IPS DF 4.7 (cell line): ENCODE results near the gene PTCH2.
A peak's percentile ranks its signal among the peaks of the same experiment; 100 is the strongest.
"Not testable (repeated sequence)": the region's sequence is repeated elsewhere in the genome, so short reads cannot be mapped to it uniquely, and the experiment has no call there.

Experiments
- DNase-seq: peaks from one replicate; pipeline ENCODE4 v3.0.0-alpha.2; 2013; ENCODE audit warnings: low spot score; ENCODE audit errors: extremely low read depth

PTCH2 gene

DNA sequence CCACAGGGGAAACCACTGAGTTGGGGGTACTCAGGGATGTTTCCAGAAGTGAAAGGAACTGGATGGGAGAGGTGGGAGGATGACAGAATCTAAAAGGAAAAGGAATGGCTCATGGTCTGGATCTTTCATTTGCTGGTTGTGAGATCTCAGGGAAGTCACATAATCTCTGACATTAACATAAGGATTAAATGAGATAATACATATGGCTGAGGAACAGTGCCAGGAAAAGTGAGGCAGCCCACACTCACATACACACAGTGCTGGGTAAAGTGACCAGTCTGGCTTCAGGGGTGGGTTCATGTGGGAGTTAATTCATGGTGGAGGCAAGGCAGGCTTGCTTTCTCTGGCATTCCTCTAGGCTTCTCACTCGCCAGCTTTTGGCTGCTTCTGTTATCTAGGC, 3.9 kb upstream of the PTCH2 start:
- no peak for DNase-seq

DNA sequence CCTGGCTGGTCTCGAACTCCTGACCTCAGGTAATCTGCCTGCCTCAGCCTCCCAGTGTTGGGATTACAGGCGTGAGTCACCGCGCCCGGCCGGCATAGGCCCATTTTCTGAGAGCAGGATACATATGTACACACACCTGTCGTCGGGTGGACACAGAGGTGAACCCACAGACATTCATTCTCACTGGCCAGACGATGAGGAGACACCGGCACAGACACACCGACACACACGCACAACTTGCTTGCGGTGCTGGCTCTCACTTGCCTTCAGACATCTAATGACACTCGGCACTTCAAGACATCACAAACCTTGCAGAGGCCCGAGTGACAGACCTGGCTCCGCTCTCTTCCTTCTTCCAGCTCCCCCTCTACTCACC, 579 bp downstream of the PTCH2 start:
- no peak for DNase-seq

DNA sequence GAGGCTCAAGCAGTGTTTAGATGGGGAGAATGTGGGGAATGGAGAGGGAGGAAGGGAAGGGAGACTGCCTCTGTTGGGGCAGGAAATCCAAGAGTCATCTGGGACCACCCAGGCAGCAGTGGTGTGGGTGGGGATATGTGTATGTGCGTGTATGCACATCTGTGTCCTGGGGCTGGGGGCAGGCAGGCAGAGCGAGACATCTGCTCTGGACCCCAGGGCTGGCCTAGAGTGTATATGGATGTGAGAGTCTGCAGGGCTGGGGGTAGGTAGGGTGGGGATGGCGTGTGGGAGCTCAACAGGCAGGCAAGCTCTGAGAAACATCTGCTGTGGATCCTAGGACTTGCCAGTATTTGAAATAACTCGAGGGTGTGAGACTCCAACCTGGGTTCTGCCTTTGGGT, 3.5 kb downstream of the PTCH2 start:
- no peak for DNase-seq

DNA sequence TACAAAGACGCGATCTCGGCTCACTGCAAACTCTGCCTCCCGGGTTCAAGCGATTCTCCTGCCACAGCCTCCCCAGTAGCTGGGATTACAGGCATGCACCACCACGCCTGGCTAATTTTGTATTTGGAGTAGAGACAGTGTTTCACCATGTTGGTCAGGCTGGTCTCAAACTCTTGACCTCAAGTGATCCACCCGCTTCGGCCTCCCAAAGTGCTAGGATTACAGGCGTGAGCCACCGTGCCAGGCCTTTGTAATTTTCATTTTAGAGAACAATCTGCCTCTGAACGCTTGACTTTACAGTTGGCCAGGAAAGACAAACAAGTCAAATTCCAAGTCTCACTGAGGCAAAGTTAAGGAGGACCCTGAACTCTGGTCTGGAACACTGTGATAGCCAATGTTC, 4.8 kb downstream of the PTCH2 start:
- DNase-seq = not testable (repeated sequence)

DNA sequence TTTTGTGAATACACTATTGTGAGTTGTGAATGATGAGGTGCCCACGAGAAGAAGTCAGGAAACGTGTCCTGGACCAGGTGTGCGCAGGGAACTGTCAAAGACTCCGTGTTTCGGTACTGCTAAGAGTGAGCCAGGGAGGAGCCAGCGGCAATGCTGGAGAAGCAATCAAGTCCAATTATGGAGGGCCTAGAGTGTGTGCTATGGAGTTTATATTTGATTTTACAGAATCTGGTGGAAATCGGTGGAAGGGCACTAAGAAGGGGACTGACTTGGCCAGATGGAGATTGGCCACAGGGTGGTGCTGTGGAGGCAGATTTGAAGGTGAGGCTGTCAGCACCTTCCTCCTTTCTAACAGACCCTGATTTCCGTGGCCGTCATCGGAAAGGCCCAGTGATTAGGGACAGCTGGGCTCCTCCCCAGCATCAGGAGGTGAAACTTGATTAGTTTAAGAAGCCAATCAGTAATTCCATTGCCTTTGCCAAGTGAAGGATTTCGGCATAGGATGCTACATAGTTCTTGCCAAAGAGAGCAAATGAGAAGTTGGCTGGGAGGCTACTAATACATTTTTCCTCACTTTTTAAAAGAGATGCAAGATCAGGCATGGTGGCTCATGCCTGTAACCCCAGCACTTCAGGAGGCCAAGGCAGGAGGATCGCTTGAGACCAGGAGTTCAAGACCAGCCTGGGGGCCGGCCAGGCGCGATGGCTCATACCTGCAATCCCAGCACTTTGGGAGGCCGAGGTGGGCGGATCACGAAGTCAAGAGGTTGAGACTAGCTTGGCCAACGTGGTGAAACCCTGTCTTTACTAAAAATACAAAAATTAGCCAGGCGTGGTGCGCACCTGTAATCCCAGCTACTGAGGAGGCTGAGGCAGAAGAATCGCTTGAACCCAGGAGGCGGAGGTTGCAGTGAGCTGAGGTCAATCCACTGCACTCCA, 7.0 kb downstream of the PTCH2 start:
- peak; percentile 72 for DNase-seq

DNA sequence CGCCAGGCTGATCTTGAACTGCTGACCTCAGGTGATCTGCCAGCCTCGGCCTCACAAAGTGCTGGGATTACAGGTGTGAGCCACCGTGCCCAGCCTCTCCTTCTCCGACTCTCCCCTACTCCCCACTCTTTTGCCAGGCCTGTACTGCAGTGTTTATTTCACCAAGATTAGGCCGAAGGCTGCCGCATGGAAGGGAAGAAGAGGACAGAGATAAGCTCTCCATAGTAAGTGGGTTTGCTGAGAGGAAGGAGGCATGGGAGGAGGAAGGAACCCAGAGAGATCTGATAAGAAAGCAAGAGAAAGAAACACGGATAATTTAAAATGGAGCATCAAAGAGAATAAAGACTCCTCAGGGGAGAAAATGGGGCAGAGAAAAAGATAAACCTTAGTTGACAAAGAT, 8.7 kb downstream of the PTCH2 start:
- DNase-seq = no peak

DNA sequence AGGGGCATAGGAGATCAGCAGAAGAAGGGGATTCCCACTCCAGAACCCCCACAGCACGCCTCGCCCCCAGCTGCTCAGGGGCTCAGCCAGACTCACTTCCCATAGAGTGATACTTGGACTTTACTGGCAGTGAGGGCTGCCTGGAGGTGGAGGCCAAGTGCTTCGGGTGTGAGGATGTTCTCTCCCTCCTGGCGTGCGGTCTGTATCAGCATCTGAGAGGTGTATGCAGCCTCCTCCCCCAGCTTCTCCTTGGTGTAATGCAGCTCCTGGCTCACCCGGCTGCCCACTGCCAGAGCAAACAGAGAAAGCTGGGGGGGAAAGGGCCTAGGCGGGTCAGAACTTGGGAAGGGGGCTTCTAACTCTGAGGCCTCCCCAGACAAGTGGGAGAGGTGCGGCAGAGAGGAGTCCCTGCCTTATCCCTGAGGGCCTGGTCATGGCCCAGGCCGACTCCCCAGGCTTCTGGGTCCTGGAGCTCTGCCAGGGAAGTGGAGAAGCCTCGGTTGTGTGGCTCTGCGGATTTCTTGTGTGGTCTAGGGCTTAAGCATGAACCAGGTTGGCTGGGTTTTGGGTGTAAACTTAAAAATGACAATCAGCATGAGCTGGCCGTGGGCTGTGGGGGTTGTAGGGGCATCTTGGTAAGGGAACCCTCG, 10.9 kb downstream of the PTCH2 start:
- DNase-seq = no peak

DNA sequence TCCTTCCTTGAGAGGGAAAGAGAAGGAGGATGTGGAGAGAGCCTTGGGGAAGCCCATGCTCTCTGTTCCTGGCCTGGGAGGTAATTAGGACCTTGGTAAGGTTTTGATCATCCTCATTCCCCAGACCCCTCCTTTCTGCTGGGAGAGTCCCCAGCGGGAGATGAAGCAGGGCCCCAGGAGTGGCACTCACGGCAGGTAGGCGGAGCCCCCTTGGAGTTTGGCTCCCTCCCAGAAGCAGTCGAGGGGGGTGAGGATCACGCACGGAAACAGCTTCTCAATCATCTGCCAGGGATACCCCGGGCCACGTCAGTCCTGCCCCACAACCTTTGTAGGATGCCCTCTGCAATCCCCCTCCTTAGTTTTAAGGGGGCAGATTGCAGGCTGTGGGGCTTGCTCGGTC, 11.5 kb downstream of the PTCH2 start:
- no peak for DNase-seq

DNA sequence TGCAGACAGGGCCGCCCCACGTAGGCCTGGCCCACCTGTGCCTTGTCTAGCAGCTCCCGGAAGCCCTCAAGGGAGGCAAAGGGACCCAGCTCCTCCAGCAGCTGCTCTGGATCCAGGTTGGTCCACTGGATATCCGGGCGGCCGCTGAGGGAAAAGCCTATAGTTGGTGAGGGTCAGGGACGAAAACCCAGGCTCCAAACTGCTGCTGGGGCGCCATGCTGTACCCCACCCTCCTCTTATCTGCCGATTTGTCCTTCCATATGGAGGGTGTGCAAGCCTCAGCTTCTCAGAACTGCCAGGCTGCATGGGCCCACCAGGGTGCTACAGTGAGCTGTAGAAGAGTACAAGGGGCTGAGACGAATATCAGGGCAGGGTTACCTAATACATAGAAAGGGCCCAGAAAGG, 12.2 kb downstream of the PTCH2 start:
- no peak for DNase-seq

DNA sequence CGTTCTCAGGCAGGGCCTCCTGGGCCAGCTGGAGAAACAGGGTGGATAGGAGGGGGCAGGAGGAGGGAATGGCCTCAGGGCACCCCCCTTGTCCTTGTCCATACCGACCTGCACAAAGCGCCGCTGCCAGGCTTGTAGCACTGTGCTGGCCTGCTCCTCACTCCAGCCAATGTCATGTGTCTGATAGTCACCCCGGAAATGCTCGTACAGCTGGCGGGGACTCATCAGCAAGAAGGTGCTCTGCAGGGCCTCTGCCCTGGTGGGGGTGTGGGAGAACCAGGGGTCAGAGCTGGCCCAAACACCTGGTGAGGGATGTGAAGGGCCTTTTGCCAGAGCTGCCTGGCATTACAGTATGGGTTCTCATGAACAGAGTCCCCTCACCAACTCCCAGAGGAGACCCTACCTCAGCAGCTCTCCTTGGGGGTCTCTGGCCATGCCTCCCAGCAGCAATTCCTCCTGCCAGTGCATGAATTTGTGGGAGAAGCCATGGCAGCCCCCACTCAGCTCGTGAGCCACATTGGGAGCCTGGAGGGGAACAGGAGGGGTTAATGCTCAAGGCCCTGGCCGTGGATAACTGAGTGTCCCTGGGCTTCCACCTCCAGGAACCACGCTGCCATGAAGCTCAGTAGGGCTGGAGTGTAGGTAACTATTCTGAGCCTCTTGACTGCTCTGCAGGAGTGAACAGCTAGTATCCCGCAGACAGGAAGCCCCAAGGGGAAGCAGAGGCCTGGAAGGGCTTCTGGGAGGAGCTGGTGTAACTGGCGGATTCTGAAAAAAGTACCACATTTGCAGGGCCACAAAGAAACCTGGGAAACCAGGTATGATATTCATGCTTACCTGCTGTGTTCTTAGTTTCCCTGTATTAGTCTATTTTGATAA, 13.3 kb downstream of the PTCH2 start:
- DNase-seq = no peak

DNA sequence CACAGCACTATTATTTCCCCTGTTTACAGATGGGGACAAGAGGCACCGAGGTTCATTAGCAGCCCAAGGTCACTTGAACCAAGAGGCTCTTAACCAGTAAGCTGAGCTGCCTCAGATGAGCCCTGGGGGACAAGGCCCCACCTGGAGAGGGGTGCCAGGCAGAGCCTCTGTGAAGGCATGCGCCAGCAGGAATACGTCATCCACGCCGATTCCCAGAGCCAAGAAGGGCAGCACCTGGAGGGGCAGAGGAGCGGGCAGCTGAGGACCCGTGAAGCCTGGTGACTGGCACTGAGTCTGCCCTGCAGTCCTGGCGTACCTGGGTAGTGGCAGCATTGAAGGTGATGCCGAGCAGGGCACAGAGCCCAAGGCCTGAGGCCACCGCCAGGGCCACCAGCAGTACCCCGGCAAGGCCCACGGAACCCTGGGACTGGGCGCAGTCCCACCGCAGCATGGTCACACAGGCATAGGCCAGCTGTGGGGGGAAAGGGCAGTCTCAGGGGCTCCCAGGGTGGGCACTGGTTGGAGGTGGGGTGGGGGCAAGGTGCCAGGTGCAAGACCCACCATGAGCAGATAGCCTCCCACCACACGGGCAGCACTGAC, 14.1 kb downstream of the PTCH2 start:
- DNase-seq = no peak

DNA sequence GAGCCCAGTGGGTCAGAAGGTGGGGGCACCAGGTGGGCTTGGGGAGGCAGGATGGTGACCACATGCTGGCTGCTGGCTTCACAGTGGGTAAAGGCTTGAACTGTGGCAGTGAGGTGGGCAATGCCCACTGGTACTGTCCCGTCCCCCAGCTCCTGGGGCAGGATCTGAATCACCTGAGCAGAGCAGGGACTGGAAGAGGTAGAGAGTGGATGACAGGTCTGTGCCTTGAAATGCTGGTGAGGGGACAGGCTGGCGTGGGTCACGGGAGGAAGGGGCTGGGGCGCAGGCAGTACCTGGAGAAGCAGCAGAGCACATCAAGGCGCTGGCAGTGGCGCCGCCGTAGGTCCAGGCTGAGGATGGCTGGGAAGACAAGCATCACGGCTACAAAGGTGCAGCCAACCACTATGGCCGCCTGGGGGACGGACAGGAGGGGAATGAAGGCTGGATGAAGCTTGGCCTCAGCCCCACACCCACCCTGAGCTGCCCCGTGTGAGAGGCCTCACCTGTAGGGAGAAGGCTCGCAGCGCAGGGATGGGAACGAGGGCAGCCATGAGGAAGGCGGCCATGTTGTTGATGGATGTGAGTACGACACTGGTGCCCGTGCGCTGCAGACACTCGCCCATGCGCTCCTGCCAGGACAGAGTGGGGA, 14.9 kb downstream of the PTCH2 start:
- DNase-seq = no peak

DNA sequence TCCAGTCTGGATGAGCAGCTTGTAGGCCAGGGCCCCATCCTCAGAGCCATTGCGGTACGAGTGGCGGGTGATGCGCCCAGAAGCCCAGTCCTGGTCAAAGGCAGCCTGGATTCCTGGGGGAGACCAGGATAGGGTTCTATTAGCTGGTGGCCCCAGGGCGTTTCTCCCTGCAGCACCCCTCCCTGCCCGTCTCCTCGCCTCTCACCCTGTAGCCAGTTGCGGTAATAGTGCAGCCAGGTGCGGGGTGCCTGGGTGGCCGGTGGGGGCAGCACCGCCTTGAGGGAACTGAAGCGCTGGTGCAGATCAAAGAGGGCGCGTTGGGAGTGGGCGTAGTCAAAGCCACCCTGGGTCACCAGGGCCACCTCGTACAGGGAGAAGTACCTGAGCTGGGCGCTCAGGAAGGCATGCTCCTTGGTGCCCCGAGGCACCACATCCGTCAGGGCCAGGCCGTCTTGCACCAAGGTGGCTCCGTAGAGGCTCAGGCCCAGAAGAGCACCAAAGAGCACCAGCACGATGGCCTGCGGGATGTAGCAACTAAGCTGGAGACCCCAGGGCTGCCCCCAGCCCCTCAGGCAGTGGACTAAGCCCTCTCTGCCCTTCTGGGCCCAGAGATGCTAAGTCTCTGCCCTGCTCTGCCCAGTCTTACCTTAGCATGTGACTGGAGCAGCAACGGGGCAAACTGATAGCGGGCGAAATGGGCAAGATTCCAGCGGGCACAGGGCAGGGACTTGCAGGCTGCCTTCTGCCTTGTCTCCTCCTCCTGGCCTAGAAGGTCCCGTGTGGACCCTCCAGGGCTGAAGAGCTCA, 15.7 kb downstream of the PTCH2 start:
- DNase-seq = no peak

DNA sequence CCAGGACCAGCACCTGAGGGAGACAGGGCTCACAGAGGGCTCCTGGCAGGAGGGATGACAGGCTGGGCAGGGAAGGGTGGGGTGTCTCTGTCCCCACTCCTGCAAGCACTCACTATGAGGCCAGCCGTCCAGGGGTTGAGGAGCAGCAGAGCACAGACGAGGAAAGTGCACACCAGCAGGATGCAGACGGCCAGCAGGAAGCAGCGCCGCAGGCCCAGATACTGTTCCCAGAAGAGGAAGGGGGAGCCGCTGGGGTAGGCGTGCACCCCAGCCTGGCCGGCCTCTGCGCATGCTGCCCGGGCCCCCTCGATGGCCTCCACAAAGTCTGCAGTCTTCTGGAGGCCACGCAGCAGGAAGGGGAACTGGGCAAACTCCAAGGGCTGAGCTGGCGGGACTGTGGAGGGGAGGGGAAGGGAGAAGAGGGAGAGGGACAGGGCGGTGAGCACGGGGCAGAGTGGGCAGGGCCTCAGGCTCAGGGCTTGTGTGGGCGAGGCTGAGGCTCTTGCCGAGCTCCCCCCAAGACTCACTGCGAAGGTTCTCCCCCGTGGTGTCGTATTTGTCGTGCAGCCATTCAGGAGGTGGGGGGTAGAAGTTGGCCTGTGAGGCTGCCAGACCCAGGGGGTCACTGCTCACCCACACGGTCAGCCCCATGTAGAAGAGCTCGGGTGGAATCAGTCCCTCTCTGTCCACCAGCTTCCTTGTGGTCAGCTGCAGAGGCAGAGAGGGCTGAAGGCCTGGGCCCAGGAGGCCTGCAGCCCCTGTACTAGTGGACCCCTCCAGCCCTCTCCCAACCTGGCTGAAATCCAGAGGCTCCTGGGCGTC, 16.5 kb downstream of the PTCH2 start:
- no peak for DNase-seq

DNA sequence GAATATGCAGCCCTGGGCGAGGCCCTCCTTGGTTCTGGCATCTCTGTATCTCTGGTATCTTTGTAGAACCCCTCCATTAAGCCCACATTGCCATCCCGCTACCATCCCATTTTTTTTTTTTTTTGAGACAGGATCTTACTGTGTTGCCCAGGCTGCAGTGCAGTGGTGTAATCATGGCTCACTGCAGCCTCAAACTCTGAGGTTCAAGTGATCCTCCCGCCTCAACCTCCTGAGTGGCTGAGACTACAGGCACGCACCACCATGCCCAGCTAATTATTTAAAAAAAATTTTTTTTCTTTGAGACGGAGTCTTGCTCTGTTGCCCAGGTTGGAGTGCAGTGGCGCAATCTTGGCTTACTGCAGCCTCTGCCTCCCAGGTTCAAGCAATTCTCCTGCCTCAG, 18.7 kb downstream of the PTCH2 start:
- not testable (repeated sequence) for DNase-seq

DNA sequence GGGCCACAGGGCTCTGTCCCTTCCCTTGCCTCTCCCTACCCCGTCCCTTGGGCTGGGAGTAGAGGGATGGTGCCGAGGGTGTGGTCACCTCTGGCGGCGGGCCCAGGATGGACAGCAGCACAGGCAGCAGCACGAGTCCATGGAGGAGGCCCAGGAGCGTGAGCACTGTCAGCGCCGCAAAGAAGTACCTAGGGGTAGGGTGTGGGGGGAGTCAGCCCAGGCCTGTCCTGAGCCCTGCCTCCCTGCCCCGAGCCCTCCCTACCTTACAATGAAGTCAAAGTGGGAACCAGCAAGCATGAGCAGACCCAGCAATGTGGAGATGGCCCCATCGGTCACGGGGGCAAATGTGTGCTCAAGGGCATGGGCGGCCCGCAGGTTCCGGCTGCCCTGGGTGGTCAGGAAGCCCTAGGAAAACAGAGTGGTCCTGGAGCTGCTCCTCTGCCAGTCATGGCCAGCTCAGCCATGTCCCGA, 20.0 kb downstream of the PTCH2 start:
- DNase-seq = no peak

DNA sequence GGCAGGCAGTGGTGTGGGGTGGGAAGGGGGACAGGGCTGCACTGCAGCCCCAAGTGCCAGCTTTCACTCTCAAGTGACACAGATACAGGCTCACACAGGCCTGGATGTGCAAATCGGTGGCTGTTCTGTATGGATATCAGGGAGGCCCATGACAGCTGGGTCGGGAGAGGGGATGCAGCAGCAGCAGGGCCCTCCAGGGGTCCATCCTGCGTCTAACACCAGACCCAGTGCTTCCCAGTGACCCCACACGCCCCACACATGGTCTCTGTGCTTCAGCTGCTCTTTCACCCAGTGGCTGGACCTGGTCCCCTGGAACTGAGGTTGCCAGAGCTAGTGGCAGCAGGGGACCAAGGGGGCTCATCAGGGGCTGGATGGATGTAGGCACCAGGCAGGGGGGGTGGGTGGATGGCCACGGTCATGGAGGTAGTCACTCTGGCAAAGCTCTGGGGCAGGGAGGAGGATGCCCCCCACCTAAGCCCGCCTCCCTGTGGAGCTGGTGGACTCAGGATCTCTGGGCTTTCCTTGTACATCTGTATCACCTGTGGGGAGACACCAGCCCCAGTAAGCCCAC, 20.8 kb downstream of the PTCH2 start:
- no peak for DNase-seq

DNA sequence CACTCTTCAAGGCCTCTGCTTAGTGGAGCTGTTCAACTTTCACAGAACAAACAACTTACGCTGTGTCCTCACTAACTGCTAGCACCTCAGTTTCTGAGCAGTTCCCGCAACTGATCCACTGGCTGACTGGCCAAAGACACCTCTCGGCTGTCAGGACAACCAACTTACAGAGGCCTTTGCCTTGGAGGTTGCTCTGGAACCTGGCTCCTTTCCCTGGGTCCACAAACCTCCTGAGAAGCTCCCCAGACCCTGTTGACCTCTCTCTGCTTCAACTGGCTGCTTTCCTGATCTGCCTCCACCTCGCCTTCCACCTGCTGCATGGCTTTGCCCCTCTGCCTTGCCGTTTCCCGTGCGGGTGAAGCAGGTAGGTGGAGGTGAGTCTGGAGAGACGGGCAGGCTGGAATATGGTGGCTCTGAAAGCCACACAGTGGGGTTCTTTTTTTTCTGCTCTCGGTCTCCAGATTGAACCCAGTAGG, 21.8 kb downstream of the PTCH2 start:
- DNase-seq = no peak
